HepG2 (cell line): ENCODE measurements around the gene TBC1D20. TPM values are rescaled to one million over a fixed set of nuclear protein-coding genes. Genes with fewer than 3 reads are reported as not detected.

ENCODE experiments used
- CEBPG ChIP-seq: IDR thresholded peaks from 2 replicates; pipeline ENCODE4 v1.6.1; 2016
- ELF1 ChIP-seq: sonication (generic); formaldehyde crosslinking; IDR thresholded peaks from 2 replicates; pipeline ENCODE4 v1.4.0; 2020; ENCODE audit warnings: missing genetic modification reagents
- ELF3 ChIP-seq: IDR thresholded peaks from 2 replicates; pipeline ENCODE4 v1.6.1; 2016; ENCODE audit warnings: missing genetic modification reagents, missing compliant biosample characterization
- GTF2F1 ChIP-seq: fragments of 150-350 bp; IDR thresholded peaks from 2 replicates; pipeline ENCODE4 v1.6.1; 2014; ENCODE audit warnings: low read length
- HDAC2 ChIP-seq: sonication (generic); formaldehyde crosslinking; IDR thresholded peaks from 2 replicates; pipeline ENCODE4 v1.4.0; 2020; ENCODE audit warnings: missing genetic modification reagents
- HOXA9 ChIP-seq: sonication (generic); formaldehyde crosslinking; IDR thresholded peaks from 2 replicates; pipeline ENCODE4 v1.8.1; 2022; ENCODE audit warnings: missing genetic modification reagents, mild to moderate bottlenecking, moderate library complexity, borderline replicate concordance
- NR1H2 ChIP-seq: sonication (generic); formaldehyde crosslinking; IDR thresholded peaks from 2 replicates; pipeline ENCODE4 v1.8.1; 2022; ENCODE audit warnings: low read depth, missing genetic modification reagents, borderline replicate concordance
- PAWR ChIP-seq: sonication (generic); formaldehyde crosslinking; IDR thresholded peaks from 2 replicates; pipeline ENCODE4 v1.4.0; 2020; ENCODE audit warnings: missing genetic modification reagents, mild to moderate bottlenecking, borderline replicate concordance
- PREB ChIP-seq: sonication (generic); formaldehyde crosslinking; IDR thresholded peaks from 2 replicates; pipeline ENCODE4 v1.4.0; 2020; ENCODE audit warnings: missing genetic modification reagents
- RBAK ChIP-seq: sonication (generic); formaldehyde crosslinking; IDR thresholded peaks from 2 replicates; pipeline ENCODE4 v1.5.1; 2020; ENCODE audit warnings: mild to moderate bottlenecking, missing genetic modification reagents
- SIN3B ChIP-seq: fragments of 150-350 bp; IDR thresholded peaks from 2 replicates; pipeline ENCODE4 v1.6.1; 2014; ENCODE audit warnings: low read length
- SMYD3 ChIP-seq: sonication (generic); formaldehyde crosslinking; IDR thresholded peaks from 2 replicates; pipeline ENCODE4 v1.8.1; 2023; ENCODE audit warnings: mild to moderate bottlenecking, missing genetic modification reagents
- SRY ChIP-seq: sonication (generic); formaldehyde crosslinking; IDR thresholded peaks from 2 replicates; pipeline ENCODE4 v1.8.0; 2022; ENCODE audit warnings: mild to moderate bottlenecking, missing genetic modification reagents
- XBP1 ChIP-seq: sonication (generic); formaldehyde crosslinking; IDR thresholded peaks from 2 replicates; pipeline ENCODE4 v1.5.0; 2020; ENCODE audit warnings: missing genetic modification reagents
- ZBTB37 ChIP-seq: sonication (generic); formaldehyde crosslinking; IDR thresholded peaks from 2 replicates; pipeline ENCODE4 v1.4.0; 2020; ENCODE audit warnings: mild to moderate bottlenecking, missing genetic modification reagents
- ZBTB38 ChIP-seq: sonication (generic); formaldehyde crosslinking; IDR thresholded peaks from 2 replicates; pipeline ENCODE4 v1.5.1; 2020; ENCODE audit warnings: mild to moderate bottlenecking, missing genetic modification reagents
- ZNF17 ChIP-seq: sonication (generic); formaldehyde crosslinking; IDR thresholded peaks from 2 replicates; pipeline ENCODE4 v1.5.0; 2020; ENCODE audit warnings: mild to moderate bottlenecking, missing genetic modification reagents
- ZNF367 ChIP-seq: sonication (generic); formaldehyde crosslinking; IDR thresholded peaks from 2 replicates; pipeline ENCODE4 v1.4.0; 2020; ENCODE audit warnings: missing genetic modification reagents, borderline replicate concordance
- ZNF547 ChIP-seq: sonication (generic); formaldehyde crosslinking; IDR thresholded peaks from 2 replicates; pipeline ENCODE4 v1.5.1; 2020; ENCODE audit warnings: mild to moderate bottlenecking, missing genetic modification reagents
- ZNF615 ChIP-seq: sonication (generic); formaldehyde crosslinking; IDR thresholded peaks from 2 replicates; pipeline ENCODE4 v1.5.0; 2020; ENCODE audit warnings: mild to moderate bottlenecking, missing genetic modification reagents, borderline replicate concordance
- ZNF777 ChIP-seq: sonication (generic); formaldehyde crosslinking; IDR thresholded peaks from 2 replicates; pipeline ENCODE4 v1.4.0; 2020; ENCODE audit warnings: missing genetic modification reagents
- ZSCAN22 ChIP-seq: sonication (generic); formaldehyde crosslinking; IDR thresholded peaks from 2 replicates; pipeline ENCODE4 v1.4.0; 2020; ENCODE audit warnings: mild to moderate bottlenecking, missing genetic modification reagents
- ZZZ3 ChIP-seq: sonication (generic); formaldehyde crosslinking; IDR thresholded peaks from 2 replicates; pipeline ENCODE4 v1.4.0; 2020; ENCODE audit warnings: missing genetic modification reagents, mild to moderate bottlenecking, borderline replicate concordance
- polyA plus RNA-seq, 8 experiments: library from polyadenylated mRNA; depleted of rRNA in 3 of 8; stranded (reverse) in 7 of 8; unstranded in 1 of 8; fragments of >200 nt; fragmentation: Illumina TruSeq in 4 of 8; extraction: Trizol in 4 of 8; gene quantifications; 2 replicates each; pipeline versions ENCODE4 v1.2.1 to v1.2.3, GENCODE V29; 2011 to 2016; ENCODE audit warnings: low read depth in 4 of 8, missing spikeins in 1 of 8, mixed read lengths in 1 of 8; ENCODE audit not compliant: insufficient read depth in 1 of 8
- total RNA-seq, 5 experiments: library from RNA; depleted of rRNA; stranded (reverse); fragments of >200 nt; fragmentation: Illumina TruSeq; extraction: Trizol; gene quantifications; 2 replicates each; pipeline ENCODE4 v1.2.3, GENCODE V29; 2016; ENCODE audit warnings: low read depth in 1 of 5
- TF ChIP-seq, protein P1 (sequence below): sonication (generic); formaldehyde crosslinking; IDR thresholded peaks from 2 replicates; pipeline ENCODE4 v1.8.1; 2023; ENCODE audit warnings: missing genetic modification reagents, inconsistent platforms, borderline replicate concordance
- TF ChIP-seq, protein P2 (sequence below): sonication (generic); formaldehyde crosslinking; IDR thresholded peaks from 2 replicates; pipeline ENCODE4 v1.8.0; 2022; ENCODE audit warnings: missing genetic modification reagents, low read depth, mild to moderate bottlenecking, borderline replicate concordance
- TF ChIP-seq, protein P3 (sequence below): sonication (generic); formaldehyde crosslinking; IDR thresholded peaks from 2 replicates; pipeline ENCODE4 v1.8.0; 2023; ENCODE audit warnings: mild to moderate bottlenecking, missing genetic modification reagents

Gene TBC1D20
- total and polyA plus RNA-seq, 2 of the 13 experiments (the other 11 are each of a cell fraction or from before 2014, with no cell fraction given), result 36.6 to 47.1 TPM

- TF ChIP-seq PREB (CRISPR knock-in tag), result 0 out of 2 replicates have a peak, but pooled peaks have one; percentile 38
- no peak for TF ChIP-seq XBP1
- no peak for TF ChIP-seq GTF2F1
- no peak for TF ChIP-seq SIN3B
- TF ChIP-seq ZNF547 (CRISPR knock-in tag), result 0 out of 2 replicates have a peak, but pooled peaks have one; percentile 8
- peak; percentile 16; the same call in 1 of the 2 replicates for TF ChIP-seq ELF1 (CRISPR knock-in tag)
- no peak for TF ChIP-seq ZNF777 (CRISPR knock-in tag)
- TF ChIP-seq, protein P1, sequence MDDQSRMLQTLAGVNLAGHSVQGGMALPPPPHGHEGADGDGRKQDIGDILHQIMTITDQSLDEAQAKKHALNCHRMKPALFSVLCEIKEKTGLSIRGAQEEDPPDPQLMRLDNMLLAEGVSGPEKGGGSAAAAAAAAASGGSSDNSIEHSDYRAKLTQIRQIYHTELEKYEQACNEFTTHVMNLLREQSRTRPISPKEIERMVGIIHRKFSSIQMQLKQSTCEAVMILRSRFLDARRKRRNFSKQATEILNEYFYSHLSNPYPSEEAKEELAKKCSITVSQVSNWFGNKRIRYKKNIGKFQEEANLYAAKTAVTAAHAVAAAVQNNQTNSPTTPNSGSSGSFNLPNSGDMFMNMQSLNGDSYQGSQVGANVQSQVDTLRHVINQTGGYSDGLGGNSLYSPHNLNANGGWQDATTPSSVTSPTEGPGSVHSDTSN, result no peak
- no peak; the same call in 1 of the 2 replicates for TF ChIP-seq ZNF615 (CRISPR knock-in tag)
- TF ChIP-seq ELF3 (CRISPR knock-in tag), result no peak
- no peak for TF ChIP-seq HOXA9 (CRISPR knock-in tag)
- no peak for TF ChIP-seq ZSCAN22 (CRISPR knock-in tag)
- TF ChIP-seq, protein P2, sequence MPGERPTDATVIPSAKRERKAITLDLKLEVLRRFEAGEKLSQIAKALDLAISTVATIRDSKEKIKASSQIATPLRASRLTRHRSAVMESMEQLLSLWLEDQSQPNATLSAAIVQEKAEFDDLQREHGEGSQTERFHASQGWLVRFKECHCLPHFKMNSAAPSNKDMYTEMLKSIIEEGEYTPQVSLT (CRISPR knock-in tag), result no peak
- TF ChIP-seq, protein P3, sequence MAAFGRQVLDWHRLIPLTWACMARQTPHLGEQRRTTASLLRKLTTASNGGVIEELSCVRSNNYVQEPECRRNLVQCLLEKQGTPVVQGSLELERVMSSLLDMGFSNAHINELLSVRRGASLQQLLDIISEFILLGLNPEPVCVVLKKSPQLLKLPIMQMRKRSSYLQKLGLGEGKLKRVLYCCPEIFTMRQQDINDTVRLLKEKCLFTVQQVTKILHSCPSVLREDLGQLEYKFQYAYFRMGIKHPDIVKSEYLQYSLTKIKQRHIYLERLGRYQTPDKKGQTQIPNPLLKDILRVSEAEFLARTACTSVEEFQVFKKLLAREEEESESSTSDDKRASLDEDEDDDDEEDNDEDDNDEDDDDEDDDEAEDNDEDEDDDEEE (CRISPR knock-in tag), result no peak
- no peak for TF ChIP-seq NR1H2 (CRISPR knock-in tag)
- no peak for TF ChIP-seq ZNF17 (CRISPR knock-in tag)
- TF ChIP-seq SRY (CRISPR knock-in tag), result peak; percentile 3; the same call in 1 of the 2 replicates
- 0 out of 2 replicates have a peak, but pooled peaks have one; percentile 78 for TF ChIP-seq ZBTB38 (CRISPR knock-in tag)
- TF ChIP-seq ZNF367 (CRISPR knock-in tag), result no peak
- no peak for TF ChIP-seq SMYD3 (CRISPR knock-in tag)
- no peak for TF ChIP-seq ZBTB37 (CRISPR knock-in tag)
- TF ChIP-seq HDAC2 (CRISPR knock-in tag), result no peak
- TF ChIP-seq ZZZ3 (CRISPR knock-in tag), result no peak
- no peak for TF ChIP-seq CEBPG (CRISPR knock-in tag)
- TF ChIP-seq RBAK (CRISPR knock-in tag), result no peak
- no peak for TF ChIP-seq PAWR
Measured at GRCh38 chr20:406200-407132, 55.9 kb downstream of the TBC1D20 start (continued).
